Lower lobe of right lung (tissue), 2 donors: ENCODE measurements around the gene WDR37. TPM values are rescaled to one million over a fixed set of nuclear protein-coding genes. Genes with fewer than 3 reads are reported as not detected.
"Not testable (repeated sequence)": the region's sequence is repeated elsewhere in the genome, so short reads cannot be mapped to it uniquely, and the experiment has no call there.

Source experiments
- ATAC-seq, 2 donors: fragments of 200-7000 bp; cut with Tn5 transposase; one replicate each; pipeline ENCODE4 v1.9.1; 2020 to 2022; ENCODE audit warnings: mild to moderate bottlenecking in 2 of 2, moderate library complexity in 2 of 2
- DNase-seq: peaks from one replicate; pipeline ENCODE4 v3.0.0-alpha.2; 2020
- H3K27ac ChIP-seq: fragments of 200-600 bp; one replicate; pipeline ENCODE4 v1.8.0; 2022
- H3K27me3 ChIP-seq: fragments of 200-600 bp; one replicate; pipeline ENCODE4 v1.8.0; 2022; ENCODE audit warnings: low read depth
- H3K36me3 ChIP-seq: fragments of 200-600 bp; one replicate; pipeline ENCODE4 v1.8.0; 2022; ENCODE audit warnings: mild to moderate bottlenecking
- H3K4me1 ChIP-seq: fragments of 200-600 bp; one replicate; pipeline ENCODE4 v1.8.0; 2022
- H3K4me3 ChIP-seq: fragments of 200-600 bp; one replicate; pipeline ENCODE4 v1.8.0; 2022; ENCODE audit warnings: mild to moderate bottlenecking
- H3K9me3 ChIP-seq: fragments of 200-600 bp; one replicate; pipeline ENCODE4 v1.8.0; 2022
- CTCF ChIP-seq: fragments of 200-600 bp; IDR thresholded peaks from one replicate; pipeline ENCODE4 v1.8.0; 2022; ENCODE audit warnings: antibody characterized with exemption, mild to moderate bottlenecking
- intact Hi-C: fragments of 100-400 bp; cut with DNase I; formaldehyde crosslinking; loops from one replicate; pipeline ENCODE4 v1.11.0; 2022
- total RNA-seq: library from RNA; stranded (reverse); fragmentation: NEBNext Ultra II Directional; extraction: Animal tissue kit (Norgen Biotek cat#: 25700); gene quantifications from one replicate; pipeline ENCODE4 v1.2.1, GENCODE V29; 2021
- donor health status: DM: no; HTN: yes; CAD: no; lungs with severe emphysema.

WDR37 gene
- total RNA-seq, 1 donor from 2014 or later = 22.0 TPM

- no peak for DNase-seq
- H3K27me3 ChIP-seq = no peaks in the 10 kb centered on the region
Measured at GRCh38 chr10:1117651-1118050, 61.5 kb downstream of the WDR37 start.

GRCh38 chr10:1118318-1118717 is 62.1 kb downstream of the WDR37 start:
- ATAC-seq, H3K27ac ChIP-seq, H3K9me3 ChIP-seq, H3K27me3 ChIP-seq, H3K4me1 ChIP-seq, H3K4me3 ChIP-seq, intact Hi-C loops, DNase-seq: not testable (repeated sequence)
- peaks cover 91% of the 10 kb centered on the region for H3K36me3 ChIP-seq

More at GRCh38 chr10:1117651-1118050, 61.5 kb downstream of the WDR37 start:
- H3K4me3 ChIP-seq = no peak overlapping the region
- ATAC-seq = no peak
- peaks cover 91% of the 10 kb centered on the region for H3K36me3 ChIP-seq
- H3K9me3 ChIP-seq = no peaks in the 10 kb centered on the region
- no peaks in the 10 kb centered on the region for H3K4me1 ChIP-seq
- intact Hi-C loops = no loop called here
- TF ChIP-seq CTCF = no peak
- no peak overlapping the region for H3K27ac ChIP-seq

GRCh38 chr10:1119027-1119426 is 62.8 kb downstream of the WDR37 start:
- DNase-seq (no peak), ATAC-seq (no peak)
- no peak overlapping the region for H3K27ac ChIP-seq
- H3K9me3 ChIP-seq = no peaks in the 10 kb centered on the region
- no peak for TF ChIP-seq CTCF
- no peak overlapping the region for H3K4me3 ChIP-seq
- H3K27me3 ChIP-seq = no peaks in the 10 kb centered on the region
- H3K4me1 ChIP-seq = no peaks in the 10 kb centered on the region
- intact Hi-C loops = no loop called here
- H3K36me3 ChIP-seq = peaks cover 93% of the 10 kb centered on the region

DNA sequence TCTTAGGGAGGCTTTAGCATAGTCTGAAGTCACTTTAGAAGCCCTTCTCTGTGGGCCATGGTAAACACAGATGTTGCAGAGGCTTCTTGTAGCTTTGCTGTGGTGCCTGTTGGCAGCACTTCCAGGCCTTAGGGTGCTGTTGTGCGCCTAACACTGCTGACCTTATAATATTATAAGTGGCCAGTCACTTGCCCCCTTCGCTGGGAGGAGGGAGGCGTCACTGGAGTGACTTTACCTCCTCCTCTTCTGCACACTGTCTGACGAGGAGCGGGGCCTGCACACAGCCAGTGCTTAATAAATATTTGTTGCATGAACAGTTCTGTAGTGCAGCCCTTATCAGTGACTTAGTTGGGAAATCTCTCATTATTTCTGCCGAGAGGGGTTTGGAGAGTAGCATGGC is 63.3 kb downstream of the WDR37 start:
- TF ChIP-seq CTCF = no peak
- H3K9me3 ChIP-seq = no peaks in the 10 kb centered on the region
- no peaks in the 10 kb centered on the region for H3K27me3 ChIP-seq
- H3K4me3 ChIP-seq = no peak overlapping the region
- ATAC-seq = no peak
- no peak overlapping the region for H3K27ac ChIP-seq
- H3K4me1 ChIP-seq = no peaks in the 10 kb centered on the region
- peaks cover 93% of the 10 kb centered on the region for H3K36me3 ChIP-seq
- DNase-seq = no peak
- intact Hi-C loops = no loop called here

GRCh38 chr10:1120306-1120705 is 64.1 kb downstream of the WDR37 start:
- no peak for TF ChIP-seq CTCF
- Histone ChIP-seq H3K4me3 (no peak overlapping the region), H3K27me3 (no peaks in the 10 kb centered on the region), H3K9me3 (no peaks in the 10 kb centered on the region), H3K27ac (no peak overlapping the region), H3K36me3 (peaks cover 94% of the 10 kb centered on the region), H3K4me1 (no peaks in the 10 kb centered on the region)
- intact Hi-C loops = no loop called here
- no peak for DNase-seq
- ATAC-seq = no peak

DNA sequence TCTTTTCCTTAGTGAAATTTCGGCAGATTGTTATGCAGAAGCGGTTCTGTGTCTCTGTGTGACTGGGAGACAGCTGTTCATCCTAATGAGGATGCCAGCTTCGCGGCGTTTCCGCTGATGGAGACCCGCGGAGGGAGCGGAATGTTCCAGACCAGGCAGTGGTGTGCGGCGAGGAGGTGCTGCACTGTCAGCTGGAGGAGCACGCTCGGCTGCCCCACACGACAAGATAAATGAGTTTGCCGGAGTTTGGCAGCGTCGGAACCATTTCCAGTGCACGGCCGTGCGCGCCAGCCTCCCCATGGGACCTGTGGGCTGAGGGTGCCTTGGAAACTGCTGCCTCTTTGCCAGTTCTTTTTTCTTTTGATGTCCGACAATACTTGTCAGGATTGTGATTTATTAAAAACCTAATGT is 64.6 kb downstream of the WDR37 start:
- Histone ChIP-seq H3K4me1 (no peaks in the 10 kb centered on the region), H3K36me3 (peaks cover 94% of the 10 kb centered on the region), H3K27ac (no peak overlapping the region), H3K4me3 (no peak overlapping the region), H3K9me3 (no peaks in the 10 kb centered on the region), H3K27me3 (no peaks in the 10 kb centered on the region)
- intact Hi-C loops = no loop called here
- ATAC-seq (no peak), DNase-seq (no peak)
- no peak for TF ChIP-seq CTCF
